Uterus (tissue), 2 donors: ENCODE data around the gene DCK.

Experiments
- POLR2A ChIP-seq, 2 donors: fragments of 450-650 bp; IDR thresholded peaks; one replicate each; pipeline ENCODE4 v1.6.1; 2016; ENCODE audit warnings: antibody characterized with exemption in 2 of 2, mild to moderate bottlenecking in 1 of 2, moderate library complexity in 1 of 2
- TF ChIP-seq, protein P1 (sequence below), 4 experiments: fragments of 200-600 bp in 2 of 4; fragments of 450-650 bp in 2 of 4; sonication (generic) in 2 of 4; IDR thresholded peaks; one replicate each; pipeline ENCODE4 v1.5.1; 2016 to 2019; ENCODE audit warnings: antibody characterized with exemption in 4 of 4, mild to moderate bottlenecking in 2 of 4, moderate library complexity in 1 of 4

DNA sequence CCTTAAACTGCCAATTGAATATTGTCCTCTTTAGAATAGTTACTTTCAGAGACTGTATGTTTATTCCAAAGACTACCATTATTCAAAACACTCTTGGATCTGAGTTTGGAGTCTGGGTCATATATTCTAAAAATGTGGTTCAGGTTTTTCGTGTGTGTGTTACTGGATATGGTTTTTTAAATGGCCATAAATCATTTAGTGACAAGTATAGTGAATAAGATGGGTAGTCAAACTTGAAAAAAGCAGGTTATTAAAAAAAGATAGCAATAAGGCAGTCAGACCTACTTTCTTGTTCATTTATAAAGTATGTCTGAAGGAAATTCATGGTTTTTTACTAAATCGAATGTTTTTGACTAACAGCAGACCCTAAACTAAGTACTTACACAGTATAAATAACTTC, 59.3 kb downstream of the DCK start:
- TF ChIP-seq, protein P1, sequence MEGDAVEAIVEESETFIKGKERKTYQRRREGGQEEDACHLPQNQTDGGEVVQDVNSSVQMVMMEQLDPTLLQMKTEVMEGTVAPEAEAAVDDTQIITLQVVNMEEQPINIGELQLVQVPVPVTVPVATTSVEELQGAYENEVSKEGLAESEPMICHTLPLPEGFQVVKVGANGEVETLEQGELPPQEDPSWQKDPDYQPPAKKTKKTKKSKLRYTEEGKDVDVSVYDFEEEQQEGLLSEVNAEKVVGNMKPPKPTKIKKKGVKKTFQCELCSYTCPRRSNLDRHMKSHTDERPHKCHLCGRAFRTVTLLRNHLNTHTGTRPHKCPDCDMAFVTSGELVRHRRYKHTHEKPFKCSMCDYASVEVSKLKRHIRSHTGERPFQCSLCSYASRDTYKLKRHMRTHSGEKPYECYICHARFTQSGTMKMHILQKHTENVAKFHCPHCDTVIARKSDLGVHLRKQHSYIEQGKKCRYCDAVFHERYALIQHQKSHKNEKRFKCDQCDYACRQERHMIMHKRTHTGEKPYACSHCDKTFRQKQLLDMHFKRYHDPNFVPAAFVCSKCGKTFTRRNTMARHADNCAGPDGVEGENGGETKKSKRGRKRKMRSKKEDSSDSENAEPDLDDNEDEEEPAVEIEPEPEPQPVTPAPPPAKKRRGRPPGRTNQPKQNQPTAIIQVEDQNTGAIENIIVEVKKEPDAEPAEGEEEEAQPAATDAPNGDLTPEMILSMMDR (IDR thresholded peaks at IDR 0.05): no peak
- no peak for TF ChIP-seq POLR2A (IDR thresholded peaks at IDR 0.05)
